ENCODE results near the gene DGKA.
A peak's percentile ranks its signal among the peaks of the same experiment; 100 is the strongest.

Gene DGKA

GRCh38 chr12:55972456-55972855, 41.5 kb downstream of the DGKA start:
- DNase-seq, result no peak
- no peak overlapping the region for H3K27ac ChIP-seq (ENCODE audit: low read depth, low read length)
- peaks cover 6% of the 10 kb centered on the region for H3K36me3 ChIP-seq (ENCODE audit: control insufficient read depth, insufficient read depth, low read length)

DNA sequence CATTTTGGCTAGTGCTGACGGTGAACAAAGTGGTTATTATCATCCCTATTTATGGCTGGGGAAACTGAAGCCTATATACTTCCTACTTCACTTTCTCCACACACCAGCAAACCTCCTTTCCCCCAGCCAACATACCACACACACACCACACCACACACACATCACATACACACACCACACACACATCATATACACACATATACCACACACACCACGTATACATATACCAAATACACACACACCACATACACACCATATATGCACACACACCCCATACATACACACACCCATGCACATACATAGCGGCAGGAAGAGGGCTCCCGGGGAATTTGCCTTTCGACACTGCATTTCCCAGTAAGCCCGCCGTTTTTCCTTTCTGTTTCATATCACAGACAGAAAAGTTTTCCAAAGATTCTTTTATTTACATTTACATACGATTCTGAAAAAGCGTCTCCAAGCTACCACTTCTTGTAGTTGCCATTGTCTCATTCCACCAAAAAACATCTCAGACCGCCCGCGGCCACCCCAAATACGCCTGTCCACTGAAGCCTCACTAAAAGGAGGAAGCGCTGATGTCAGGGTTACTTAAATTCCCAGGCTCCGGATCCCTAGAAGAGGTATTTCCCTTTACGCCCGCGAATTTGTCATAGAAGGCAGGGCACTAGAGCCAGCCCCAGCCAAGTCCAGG, 42.1 kb downstream of the DGKA start:
- no peak overlapping the region for H4K8ac ChIP-seq (ENCODE audit: low read depth, low read length)
- H3K56ac ChIP-seq (ENCODE audit: low read length), result peak overlapping the region; percentile 92
- peaks cover 5% of the 10 kb centered on the region for H3K36me3 ChIP-seq (ENCODE audit: control insufficient read depth, insufficient read depth, low read length)
- no peaks in the 10 kb centered on the region for H3K27me3 ChIP-seq (ENCODE audit: insufficient read depth, low read length, poor library complexity)
- peaks cover 30% of the 10 kb centered on the region for H3K79me2 ChIP-seq (ENCODE audit: control insufficient read depth, insufficient read depth, low read length)
- no peak overlapping the region for H2BK15ac ChIP-seq (replicated peaks; ENCODE audit: low read depth)
- H3K4me3 ChIP-seq (ENCODE audit: low read length), result peak overlapping the region; percentile 18
- peak overlapping the region; percentile 91 for H2AK5ac ChIP-seq (ENCODE audit: low read length)
- H2BK5ac ChIP-seq (ENCODE audit: low read length), result peak overlapping the region; percentile 44
- WGBS (ENCODE audit: extremely low coverage, insufficient coverage, low lambda C conversion rate), result 100% methylated on average over 1 of the region's 18 CpGs
- no peak overlapping the region for H3K18ac ChIP-seq (ENCODE audit: low read length)
- DNase-seq, result no peak
- H3K27ac ChIP-seq (ENCODE audit: low read depth, low read length), result no peak overlapping the region
- peaks cover 8% of the 10 kb centered on the region for H3K4me1 ChIP-seq (ENCODE audit: control insufficient read depth, low read depth, low read length)
- H4K5ac ChIP-seq (ENCODE audit: low read length), result no peak overlapping the region
- H3K4me2 ChIP-seq (ENCODE audit: low read length), result peak overlapping the region; percentile 59
- peak overlapping the region; percentile 75 for H3K9ac ChIP-seq (ENCODE audit: low read length)
- H2BK120ac ChIP-seq (ENCODE audit: low read depth, low read length), result no peak overlapping the region
- H3K23ac ChIP-seq (ENCODE audit: low read length), result no peak overlapping the region
- peaks cover 10% of the 10 kb centered on the region for H3K79me1 ChIP-seq (ENCODE audit: low read length)
- H3K4ac ChIP-seq (ENCODE audit: low read depth, low read length), result no peak overlapping the region

More at GRCh38 chr12:55972456-55972855, 41.5 kb downstream of the DGKA start:
- Histone ChIP-seq H2BK120ac (ENCODE audit: low read depth, low read length) (no peak overlapping the region), H2BK5ac (ENCODE audit: low read length) (no peak overlapping the region), H3K56ac (ENCODE audit: low read length) (peak overlapping the region; percentile 92), H3K4ac (ENCODE audit: low read depth, low read length) (no peak overlapping the region), H3K27me3 (ENCODE audit: insufficient read depth, low read length, poor library complexity) (no peaks in the 10 kb centered on the region), H3K79me2 (ENCODE audit: control insufficient read depth, insufficient read depth, low read length) (peaks cover 31% of the 10 kb centered on the region), H2AK5ac (ENCODE audit: low read length) (no peak overlapping the region), H3K9ac (ENCODE audit: low read length) (peak overlapping the region; percentile 75), H2BK15ac (replicated peaks; ENCODE audit: low read depth) (no peak overlapping the region), H3K23ac (ENCODE audit: low read length) (no peak overlapping the region), H3K18ac (ENCODE audit: low read length) (no peak overlapping the region), H3K4me2 (ENCODE audit: low read length) (no peak overlapping the region), H4K8ac (ENCODE audit: low read depth, low read length) (no peak overlapping the region), H3K4me1 (ENCODE audit: control insufficient read depth, low read depth, low read length) (peaks cover 12% of the 10 kb centered on the region), H3K79me1 (ENCODE audit: low read length) (peaks cover 12% of the 10 kb centered on the region), H3K4me3 (ENCODE audit: low read length) (no peak overlapping the region), H4K5ac (ENCODE audit: low read length) (no peak overlapping the region)
- WGBS (ENCODE audit: extremely low coverage, insufficient coverage, low lambda C conversion rate), result no CpG with 5 or more reads among the region's 1 CpG

GRCh38 chr12:55973599-55974307, 42.8 kb downstream of the DGKA start, which contains the start of gene RAB5B:
Gene RAB5B, plus strand, starts transcription at chr12:55974078. Its CDS starts 12,883 bp downstream, at chr12:55986961.
- Histone ChIP-seq H3K18ac (ENCODE audit: low read length) (peak within 1 kb of the TSS; percentile 92), H3K79me2 (ENCODE audit: control insufficient read depth, insufficient read depth, low read length) (peaks cover 27% of the 10 kb centered on the region), H4K5ac (ENCODE audit: low read length) (no peak within 1 kb of the TSS), H2BK120ac (ENCODE audit: low read depth, low read length) (peak within 1 kb of the TSS; percentile 92), H3K27me3 (ENCODE audit: insufficient read depth, low read length, poor library complexity) (no peaks in the 10 kb centered on the region), H3K23ac (ENCODE audit: low read length) (peak within 1 kb of the TSS; percentile 92), H3K36me3 (ENCODE audit: control insufficient read depth, insufficient read depth, low read length) (peaks cover 4% of the 10 kb centered on the region), H2BK15ac (replicated peaks; ENCODE audit: low read depth) (no peak within 1 kb of the TSS), H3K4me2 (ENCODE audit: low read length) (peak within 1 kb of the TSS; percentile 59), H3K27ac (ENCODE audit: low read depth, low read length) (peak within 1 kb of the TSS; percentile 93), H2BK5ac (ENCODE audit: low read length) (peak within 1 kb of the TSS; percentile 86), H3K4ac (ENCODE audit: low read depth, low read length) (peak within 1 kb of the TSS; percentile 66), H3K4me1 (ENCODE audit: control insufficient read depth, low read depth, low read length) (peaks cover 5% of the 10 kb centered on the region), H3K79me1 (ENCODE audit: low read length) (peaks cover 9% of the 10 kb centered on the region), H3K9ac (ENCODE audit: low read length) (peak within 1 kb of the TSS; percentile 99), H3K4me3 (ENCODE audit: low read length) (peak within 1 kb of the TSS; percentile 86), H3K56ac (ENCODE audit: low read length) (peak within 1 kb of the TSS; percentile 95), H2AK5ac (ENCODE audit: low read length) (peak within 1 kb of the TSS; percentile 91), H4K8ac (ENCODE audit: low read depth, low read length) (no peak within 1 kb of the TSS)
- DNase-seq, result peak; percentile 100
- WGBS (ENCODE audit: extremely low coverage, insufficient coverage, low lambda C conversion rate), result no CpG with 5 or more reads among the region's 39 CpGs

GRCh38 chr12:55974308-55974730, 43.4 kb downstream of the DGKA start:
- H3K4me1 ChIP-seq (ENCODE audit: control insufficient read depth, low read depth, low read length), result peaks cover 5% of the 10 kb centered on the region
- H4K8ac ChIP-seq (ENCODE audit: low read depth, low read length), result no peak overlapping the region
- H3K27ac ChIP-seq (ENCODE audit: low read depth, low read length), result peak overlapping the region; percentile 93
- H2BK5ac ChIP-seq (ENCODE audit: low read length), result peak overlapping the region; percentile 86
- peak overlapping the region; percentile 92 for H3K18ac ChIP-seq (ENCODE audit: low read length)
- H3K56ac ChIP-seq (ENCODE audit: low read length), result peak overlapping the region; percentile 95
- H3K4me2 ChIP-seq (ENCODE audit: low read length), result peak overlapping the region; percentile 2
- peak overlapping the region; percentile 92 for H2BK120ac ChIP-seq (ENCODE audit: low read depth, low read length)
- H3K4me3 ChIP-seq (ENCODE audit: low read length), result peak overlapping the region; percentile 86
- WGBS (ENCODE audit: extremely low coverage, insufficient coverage, low lambda C conversion rate), result no CpG with 5 or more reads among the region's 15 CpGs
- peak overlapping the region; percentile 66 for H3K4ac ChIP-seq (ENCODE audit: low read depth, low read length)
- peak overlapping the region; percentile 99 for H3K9ac ChIP-seq (ENCODE audit: low read length)
- no peak overlapping the region for H4K5ac ChIP-seq (ENCODE audit: low read length)
- H3K36me3 ChIP-seq (ENCODE audit: control insufficient read depth, insufficient read depth, low read length), result peaks cover 4% of the 10 kb centered on the region
- peaks cover 7% of the 10 kb centered on the region for H3K79me1 ChIP-seq (ENCODE audit: low read length)
- H3K27me3 ChIP-seq (ENCODE audit: insufficient read depth, low read length, poor library complexity), result no peaks in the 10 kb centered on the region
- H3K79me2 ChIP-seq (ENCODE audit: control insufficient read depth, insufficient read depth, low read length), result peaks cover 27% of the 10 kb centered on the region
- H2AK5ac ChIP-seq (ENCODE audit: low read length), result peak overlapping the region; percentile 49
- H2BK15ac ChIP-seq (replicated peaks; ENCODE audit: low read depth), result no peak overlapping the region
- H3K23ac ChIP-seq (ENCODE audit: low read length), result peak overlapping the region; percentile 92
- peak; percentile 88 for DNase-seq

DNA sequence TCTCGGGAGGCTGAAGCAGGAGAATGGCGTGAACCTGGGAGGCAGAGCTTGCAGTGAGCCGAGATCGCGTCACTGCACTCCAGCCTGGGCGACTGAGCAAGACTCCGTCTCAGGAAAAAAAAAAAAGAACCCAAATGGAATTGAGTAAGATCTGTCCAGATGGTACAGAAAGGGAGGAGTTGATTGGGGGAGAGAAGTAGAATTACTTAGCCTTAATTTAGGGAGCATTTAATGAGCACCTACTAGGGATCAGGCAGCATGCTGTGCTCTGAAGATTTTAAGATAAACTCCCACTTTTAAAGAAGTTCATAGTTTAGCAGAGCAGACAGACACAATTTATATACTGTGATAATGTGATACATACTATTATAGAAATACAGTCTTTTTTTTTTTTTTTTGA, 47.4 kb downstream of the DGKA start:
- Histone ChIP-seq H4K5ac (ENCODE audit: low read length) (no peak overlapping the region), H2BK5ac (ENCODE audit: low read length) (no peak overlapping the region), H3K4me2 (ENCODE audit: low read length) (no peak overlapping the region), H2BK15ac (replicated peaks; ENCODE audit: low read depth) (no peak overlapping the region), H3K36me3 (ENCODE audit: control insufficient read depth, insufficient read depth, low read length) (peaks cover 1% of the 10 kb centered on the region), H3K27ac (ENCODE audit: low read depth, low read length) (no peak overlapping the region), H3K4me3 (ENCODE audit: low read length) (no peak overlapping the region), H3K18ac (ENCODE audit: low read length) (no peak overlapping the region), H2AK5ac (ENCODE audit: low read length) (no peak overlapping the region), H3K4ac (ENCODE audit: low read depth, low read length) (no peak overlapping the region), H2BK120ac (ENCODE audit: low read depth, low read length) (no peak overlapping the region), H3K79me2 (ENCODE audit: control insufficient read depth, insufficient read depth, low read length) (peaks cover 27% of the 10 kb centered on the region), H3K79me1 (ENCODE audit: low read length) (peaks cover 15% of the 10 kb centered on the region), H3K9ac (ENCODE audit: low read length) (no peak overlapping the region), H3K27me3 (ENCODE audit: insufficient read depth, low read length, poor library complexity) (no peaks in the 10 kb centered on the region), H3K56ac (ENCODE audit: low read length) (no peak overlapping the region), H4K8ac (ENCODE audit: low read depth, low read length) (no peak overlapping the region), H3K4me1 (ENCODE audit: control insufficient read depth, low read depth, low read length) (peaks cover 2% of the 10 kb centered on the region), H3K23ac (ENCODE audit: low read length) (no peak overlapping the region)
- DNase-seq, result no peak
- WGBS (ENCODE audit: extremely low coverage, insufficient coverage, low lambda C conversion rate), result no CpG with 5 or more reads among the region's 7 CpGs
